Right lung (tissue), 5 donors: ENCODE measurements around the gene GCK. TPM values are rescaled to one million over a fixed set of nuclear protein-coding genes. Genes with fewer than 3 reads are reported as not detected.

Source experiments
- DNase-seq, 2 donors: peaks; one replicate each; pipeline ENCODE4 v3.0.0-alpha.2; 2013
- polyA plus RNA-seq, 5 donors: library from polyadenylated mRNA; unstranded; fragments of 120-200 nt; gene quantifications; one replicate each; pipeline versions ENCODE4 v1.2.1 to v1.2.3, GENCODE V29; 2013; ENCODE audit warnings: inconsistent platforms in 1 of 5, low replicate concordance in 1 of 5; ENCODE audit not compliant: insufficient read length in 5 of 5, insufficient read depth in 1 of 5

The GCK gene
- polyA plus RNA-seq, 5 donors, result 2.2 to 3.9 (median 2.5) TPM

DNA sequence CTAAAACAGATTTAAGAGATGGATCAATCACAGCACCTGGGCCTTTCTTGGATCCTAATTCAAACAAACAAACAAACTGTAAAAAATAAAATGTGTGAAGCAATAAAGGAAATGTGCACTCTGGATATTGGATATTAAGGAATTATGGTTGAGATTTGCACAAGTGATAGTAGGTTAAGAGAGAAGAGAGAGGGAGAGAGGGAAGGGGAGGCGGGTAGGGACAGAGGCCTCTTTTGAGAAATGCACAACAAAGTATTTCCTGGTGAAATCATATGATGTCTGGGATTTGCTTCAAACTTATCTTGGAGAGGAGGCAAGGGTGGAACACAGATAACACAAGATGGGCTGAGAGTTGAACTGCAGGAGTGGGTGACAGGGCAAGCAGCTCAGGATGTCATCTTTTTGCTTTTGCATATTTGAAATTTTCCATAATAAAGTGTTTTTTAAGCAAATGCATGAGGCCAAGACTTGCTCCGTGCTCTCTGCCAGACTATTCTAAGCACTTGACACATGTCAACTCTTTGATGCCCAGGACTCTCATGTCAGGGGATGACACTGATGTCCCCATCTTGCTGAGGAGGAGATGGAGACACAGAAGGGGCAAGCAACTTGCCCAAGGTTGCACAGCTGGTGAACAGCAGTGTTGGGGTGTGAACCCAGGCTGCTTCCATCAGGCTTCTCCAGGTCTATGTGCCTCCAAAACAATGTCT lies 94.2 kb downstream of the GCK start:
- no peak for DNase-seq

DNA sequence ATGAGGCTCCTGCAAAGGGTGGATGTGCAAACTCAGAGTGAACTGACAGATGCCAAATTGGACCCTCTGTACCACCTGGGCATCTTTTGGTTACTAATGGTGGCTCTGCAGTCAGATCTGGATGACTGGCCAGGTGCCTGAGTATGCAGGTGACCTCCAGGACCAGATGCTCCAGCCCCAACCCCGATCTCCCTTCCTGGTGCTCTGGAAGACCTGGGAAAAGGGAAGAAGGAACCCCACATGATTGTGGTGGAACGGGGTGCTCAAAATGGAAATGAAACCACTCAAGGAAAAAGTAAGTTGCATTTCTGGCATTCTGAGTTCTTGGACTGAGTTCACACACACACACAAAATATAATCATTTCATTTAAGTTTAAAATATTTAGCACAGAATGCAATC lies 94.9 kb downstream of the GCK start:
- no peak for DNase-seq

Other genes with a start within 250 kb of the GCK start
- gene SPDYE1, start 191.5 kb downstream of the GCK start, polyA plus RNA-seq, result 1 to 10 TPM in 4 of 5 donors, under 1 TPM in 1; 0.73 to 2.1 (median 1.8) TPM
- gene DBNL, start 144.7 kb downstream of the GCK start, polyA plus RNA-seq, result 10 to 100 TPM; 53.5 to 89.2 (median 59.3) TPM
- gene PGAM2, start 123.9 kb downstream of the GCK start, polyA plus RNA-seq, result 10 to 100 TPM in 1 of 5 donors, under 1 TPM in 3, not detected in 1; 0.26 to 15.8 (median 0.61) TPM
- gene POLM, start 106.9 kb downstream of the GCK start, polyA plus RNA-seq, result 10 to 100 TPM; 15.5 to 29.4 (median 26.6) TPM
- 10 to 100 TPM; 40.9 to 74.4 (median 48.2) TPM for gene AEBP1, start 85.1 kb downstream of the GCK start, polyA plus RNA-seq
- 100 to 1,000 TPM in 3 of 5 donors, 10 to 100 TPM in 2; 87.9 to 126 (median 101) TPM for gene POLD2, start 65.9 kb downstream of the GCK start, polyA plus RNA-seq
- 1 to 10 TPM in 2 of 5 donors, under 1 TPM in 3; 0.39 to 1.4 (median 0.90) TPM for gene MYL7, start 48.1 kb downstream of the GCK start, polyA plus RNA-seq
- 10 to 100 TPM; 59.3 to 70.6 (median 63.4) TPM for gene YKT6, start 11.5 kb upstream of the GCK start, polyA plus RNA-seq
- gene CAMK2B, start 136.2 kb upstream of the GCK start, polyA plus RNA-seq, result under 1 TPM; 0.73 to 0.96 (median 0.85) TPM